NT2/D1 (cell line): ENCODE data around the gene C10orf71.

Experiments
- DNase-seq: peaks from one replicate; pipeline ENCODE4 v3.0.0-alpha.2; 2011; ENCODE audit warnings: low read depth, low spot score
- H3K27me3 ChIP-seq: 2 replicates; pipeline ENCODE4 v1.6.0; 2011; ENCODE audit warnings: mild to moderate bottlenecking; ENCODE audit not compliant: insufficient read length, insufficient read depth
- H3K36me3 ChIP-seq: 2 replicates; pipeline ENCODE4 v1.6.1; 2011; ENCODE audit warnings: mild to moderate bottlenecking, low read length, mixed read lengths; ENCODE audit not compliant: insufficient read depth, insufficient read length
- H3K4me1 ChIP-seq: 2 replicates; pipeline ENCODE4 v1.5.1; 2011; ENCODE audit not compliant: insufficient read depth, insufficient read length
- H3K4me3 ChIP-seq: 2 replicates; pipeline ENCODE4 v1.5.1; 2011; ENCODE audit warnings: low read depth; ENCODE audit not compliant: insufficient read length
- H3K9ac ChIP-seq: 2 replicates; pipeline ENCODE4 v1.6.0; 2011; ENCODE audit warnings: low read depth; ENCODE audit not compliant: insufficient read length
- H3K9me3 ChIP-seq: 2 replicates; pipeline ENCODE4 v1.5.1; 2011; ENCODE audit warnings: mild to moderate bottlenecking, low read length; ENCODE audit not compliant: insufficient read depth
- SUZ12 ChIP-seq: IDR thresholded peaks from 2 replicates; pipeline ENCODE4 v1.6.1; 2011; ENCODE audit not compliant: insufficient read length, insufficient read depth; ENCODE audit errors: extremely low read depth
- YY1 ChIP-seq: IDR thresholded peaks from 2 replicates; pipeline ENCODE4 v1.6.1; 2011; ENCODE audit not compliant: insufficient read length, insufficient read depth
- ZNF274 ChIP-seq: IDR thresholded peaks from 2 replicates; pipeline ENCODE4 v1.6.1; 2011; ENCODE audit warnings: mild to moderate bottlenecking, low read depth, low read length

C10orf71 gene

GRCh38 chr10:49302088-49302487 is 3.1 kb downstream of the C10orf71 start:
- Histone ChIP-seq H3K9me3 (no peaks in the 10 kb centered on the region), H3K4me1 (peaks cover 12% of the 10 kb centered on the region), H3K36me3 (no peaks in the 10 kb centered on the region), H3K9ac (no peak overlapping the region), H3K27me3 (peaks cover 3% of the 10 kb centered on the region), H3K4me3 (no peak overlapping the region)
- DNase-seq: no peak
- no peak for TF ChIP-seq ZNF274
- TF ChIP-seq SUZ12: no peak
- TF ChIP-seq YY1: no peak

GRCh38 chr10:49303711-49304110 is 4.7 kb downstream of the C10orf71 start:
- Histone ChIP-seq H3K27me3 (peaks cover 3% of the 10 kb centered on the region), H3K9ac (no peak overlapping the region), H3K9me3 (no peaks in the 10 kb centered on the region), H3K36me3 (no peaks in the 10 kb centered on the region), H3K4me3 (no peak overlapping the region), H3K4me1 (peaks cover 14% of the 10 kb centered on the region)
- DNase-seq: no peak
- TF ChIP-seq SUZ12: no peak
- no peak for TF ChIP-seq YY1
- TF ChIP-seq ZNF274: no peak

GRCh38 chr10:49304137-49304536 is 5.2 kb downstream of the C10orf71 start:
- TF ChIP-seq YY1 (no peak), SUZ12 (no peak), ZNF274 (no peak)
- H3K4me1 ChIP-seq: peaks cover 14% of the 10 kb centered on the region
- H3K27me3 ChIP-seq: peaks cover 3% of the 10 kb centered on the region
- H3K9me3 ChIP-seq: no peaks in the 10 kb centered on the region
- no peak for DNase-seq
- no peaks in the 10 kb centered on the region for H3K36me3 ChIP-seq
- H3K4me3 ChIP-seq: no peak overlapping the region
- H3K9ac ChIP-seq: no peak overlapping the region

GRCh38 chr10:49307921-49308320 is 9.0 kb downstream of the C10orf71 start:
- no peaks in the 10 kb centered on the region for H3K27me3 ChIP-seq
- H3K4me1 ChIP-seq: peaks cover 8% of the 10 kb centered on the region
- no peak overlapping the region for H3K4me3 ChIP-seq
- no peak overlapping the region for H3K9ac ChIP-seq
- no peaks in the 10 kb centered on the region for H3K9me3 ChIP-seq
- no peak for DNase-seq
- no peak for TF ChIP-seq SUZ12
- no peak for TF ChIP-seq YY1
- no peak for TF ChIP-seq ZNF274
- no peaks in the 10 kb centered on the region for H3K36me3 ChIP-seq

GRCh38 chr10:49308881-49309280 is 9.9 kb downstream of the C10orf71 start:
- TF ChIP-seq ZNF274 (no peak), SUZ12 (no peak), YY1 (no peak)
- Histone ChIP-seq H3K9me3 (no peaks in the 10 kb centered on the region), H3K9ac (no peak overlapping the region), H3K27me3 (no peaks in the 10 kb centered on the region), H3K36me3 (no peaks in the 10 kb centered on the region), H3K4me1 (peaks cover 4% of the 10 kb centered on the region), H3K4me3 (no peak overlapping the region)
- no peak for DNase-seq

GRCh38 chr10:49309691-49310411 is 10.9 kb downstream of the C10orf71 start:
- Histone ChIP-seq H3K27me3 (no peaks in the 10 kb centered on the region), H3K4me3 (no peak overlapping the region), H3K36me3 (no peaks in the 10 kb centered on the region), H3K9ac (no peak overlapping the region), H3K4me1 (peaks cover 2% of the 10 kb centered on the region), H3K9me3 (no peaks in the 10 kb centered on the region)
- TF ChIP-seq YY1 (no peak), SUZ12 (no peak), ZNF274 (no peak)
- no peak for DNase-seq

GRCh38 chr10:49310460-49310859 is 11.5 kb downstream of the C10orf71 start:
- no peak for TF ChIP-seq ZNF274
- no peak for TF ChIP-seq SUZ12
- TF ChIP-seq YY1: no peak
- Histone ChIP-seq H3K9ac (no peak overlapping the region), H3K4me1 (peaks cover 2% of the 10 kb centered on the region)

More at GRCh38 chr10:49310460-49310859, 11.5 kb downstream of the C10orf71 start:
- Histone ChIP-seq H3K27me3 (no peaks in the 10 kb centered on the region), H3K4me3 (no peak overlapping the region), H3K9me3 (no peaks in the 10 kb centered on the region), H3K36me3 (no peaks in the 10 kb centered on the region)
- no peak for DNase-seq
